GM23338 (cell line): ENCODE results near the gene TAF11. TPM values are rescaled to one million over a fixed set of nuclear protein-coding genes. Genes with fewer than 3 reads are reported as not detected.

Experiments used
- ATAC-seq: fragments of 200-7000 bp; cut with Tn5 transposase; 3 replicates; pipeline ENCODE4 v1.9.1; 2020
- DNase-seq: peaks from one replicate; pipeline ENCODE4 v3.0.0-alpha.2; 2015; ENCODE audit warnings: low spot score
- H2AFZ ChIP-seq: fragments of 200-600 bp; sonication (generic); 2 replicates; pipeline ENCODE4 v1.8.0; 2016; ENCODE audit warnings: antibody characterized with exemption, mild to moderate bottlenecking, moderate library complexity
- H3F3A ChIP-seq: fragments of 200-600 bp; sonication (generic); replicated peaks from 2 replicates; pipeline ENCODE4 v1.8.0; 2017; ENCODE audit warnings: antibody characterized with exemption, mixed run types, low read depth
- H3K27ac ChIP-seq: fragments of 200-600 bp; sonication (generic); 2 replicates; pipeline ENCODE4 v1.6.1; 2016; ENCODE audit warnings: low read depth
- H3K27me3 ChIP-seq: fragments of 200-600 bp; sonication (generic); 2 replicates; pipeline ENCODE4 v1.8.0; 2016; ENCODE audit warnings: mild to moderate bottlenecking, mixed run types, moderate library complexity; ENCODE audit not compliant: insufficient read depth
- H3K36me3 ChIP-seq: fragments of 200-600 bp; sonication (generic); 2 replicates; pipeline ENCODE4 v1.8.0; 2016; ENCODE audit warnings: mild to moderate bottlenecking; ENCODE audit not compliant: insufficient read depth
- H3K4me1 ChIP-seq: fragments of 200-600 bp; sonication (generic); 2 replicates; pipeline ENCODE4 v1.8.0; 2016; ENCODE audit warnings: mild to moderate bottlenecking, moderate library complexity; ENCODE audit not compliant: insufficient read depth
- H3K4me2 ChIP-seq: fragments of 200-600 bp; sonication (generic); 2 replicates; pipeline ENCODE4 v1.7.1; 2017; ENCODE audit warnings: mixed run types
- H3K4me3 ChIP-seq: fragments of 200-600 bp; sonication (generic); 2 replicates; pipeline ENCODE4 v1.6.1; 2016; ENCODE audit warnings: mixed run types
- H3K79me2 ChIP-seq: fragments of 200-600 bp; sonication (generic); replicated peaks from 2 replicates; pipeline ENCODE4 v1.8.0; 2017; ENCODE audit warnings: mild to moderate bottlenecking; ENCODE audit not compliant: insufficient read depth
- H3K9me2 ChIP-seq: fragments of 200-600 bp; sonication (generic); 2 replicates; pipeline ENCODE4 v1.8.0; 2017; ENCODE audit not compliant: insufficient read depth
- H4K20me1 ChIP-seq: fragments of 200-600 bp; sonication (generic); replicated peaks from 2 replicates; pipeline ENCODE4 v1.8.0; 2017; ENCODE audit warnings: mild to moderate bottlenecking; ENCODE audit not compliant: insufficient read depth
- H3K27ac Mint-ChIP-seq: 2 replicates; pipeline ENCODE4 v1.8.0; 2020; ENCODE audit warnings: inconsistent platforms, mild to moderate bottlenecking, moderate library complexity, mixed read lengths
- H3K27me3 Mint-ChIP-seq: 3 replicates; pipeline ENCODE4 v1.8.0; 2022; ENCODE audit warnings: low read depth, mild to moderate bottlenecking, moderate library complexity, mixed read lengths, inconsistent platforms; ENCODE audit not compliant: insufficient read depth, poor library complexity
- H3K36me3 Mint-ChIP-seq: 3 replicates; pipeline ENCODE4 v1.8.0; 2021; ENCODE audit warnings: low read depth, mild to moderate bottlenecking, inconsistent platforms, moderate library complexity, mixed read lengths
- H3K4me1 Mint-ChIP-seq: 3 replicates; pipeline ENCODE4 v1.8.0; 2020; ENCODE audit warnings: mild to moderate bottlenecking, inconsistent platforms, mixed read lengths
- H3K4me3 Mint-ChIP-seq: 3 replicates; pipeline ENCODE4 v1.8.0; 2021; ENCODE audit warnings: moderate library complexity, mild to moderate bottlenecking, inconsistent platforms, mixed read lengths
- H3K9me3 Mint-ChIP-seq: 3 replicates; pipeline ENCODE4 v1.8.0; 2020; ENCODE audit warnings: moderate library complexity, mild to moderate bottlenecking, inconsistent platforms, mixed read lengths
- ETS1 ChIP-seq: IDR thresholded peaks from 2 replicates; pipeline ENCODE4 v1.6.1; 2016; ENCODE audit warnings: antibody characterized with exemption
- EZH2 ChIP-seq: fragments of 200-600 bp; sonication (generic); IDR thresholded peaks from one replicate; pipeline ENCODE4 v1.8.0; 2017; ENCODE audit warnings: antibody characterized with exemption, mild to moderate bottlenecking, low read depth; ENCODE audit not compliant: unreplicated experiment
- EZH2phosphoT487 ChIP-seq: fragments of 200-600 bp; sonication (generic); IDR thresholded peaks from one replicate; pipeline ENCODE4 v1.8.1; 2018; ENCODE audit warnings: antibody characterized with exemption; ENCODE audit not compliant: unreplicated experiment
- NANOG ChIP-seq: IDR thresholded peaks from 2 replicates; pipeline ENCODE4 v1.6.1; 2016; ENCODE audit warnings: antibody characterized with exemption, borderline replicate concordance
- REST ChIP-seq: IDR thresholded peaks from one replicate; pipeline ENCODE4 v1.6.1; 2018; ENCODE audit warnings: antibody characterized with exemption; ENCODE audit not compliant: unreplicated experiment
- ZNF114 ChIP-seq: fragments of 250-450 bp; sonication (Bioruptor Pico); IDR thresholded peaks from 2 replicates; pipeline ENCODE4 v1.5.0; 2020; ENCODE audit warnings: mild to moderate bottlenecking, moderate library complexity
- ZNF331 ChIP-seq: fragments of 250-450 bp; sonication (Bioruptor Pico); IDR thresholded peaks from 2 replicates; pipeline ENCODE4 v1.5.0; 2020; ENCODE audit warnings: low read depth, mild to moderate bottlenecking, moderate library complexity
- ZNF462 ChIP-seq: fragments of 250-450 bp; sonication (Bioruptor Pico); IDR thresholded peaks from 2 replicates; pipeline ENCODE4 v1.5.0; 2020; ENCODE audit warnings: mild to moderate bottlenecking, moderate library complexity
- polyA plus RNA-seq: library from polyadenylated mRNA; unstranded; fragments of >200 nt; fragmentation: Nextera tagmentation; extraction: Ambion mirVana; gene quantifications from 2 replicates; pipeline ENCODE4 v1.2.1, GENCODE V29; 2016
- total RNA-seq: library from RNA; depleted of rRNA; stranded (reverse); fragments of >200 nt; shearing (Covaris generic); gene quantifications from 2 replicates; pipeline ENCODE4 v1.2.3, GENCODE V29; 2014

The TAF11 gene
- total and polyA plus RNA-seq, 2 experiments from 2014 or later: 51.1 to 65.3 TPM

DNA sequence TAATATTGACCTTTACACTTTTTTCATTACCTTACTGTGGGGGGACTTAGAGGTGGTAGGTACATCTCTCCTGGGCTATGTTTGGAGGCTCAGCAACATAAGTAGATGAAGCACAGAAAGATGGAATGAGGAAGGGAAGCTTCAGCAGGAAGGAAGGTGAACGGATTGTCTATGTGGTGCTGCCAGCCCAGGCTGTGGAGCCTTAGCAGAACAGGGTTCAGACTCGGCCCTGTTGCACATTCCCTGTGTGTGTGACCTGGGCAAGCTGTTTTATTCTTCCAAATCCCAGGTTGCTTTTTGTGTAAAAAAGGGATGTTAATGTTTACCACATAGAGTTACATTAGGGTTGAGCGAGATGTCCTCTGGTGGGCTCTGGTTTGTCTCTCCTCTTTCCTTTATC is 42.4 kb upstream of the TAF11 start:
- peaks cover 47% of the 10 kb centered on the region for H4K20me1 ChIP-seq
- Mint-ChIP-seq H3K9me3 (no peaks in the 10 kb centered on the region), H3K4me3 (no peak overlapping the region), H3K27ac (no peak overlapping the region), H3K4me1 (peaks cover 32% of the 10 kb centered on the region), H3K27me3 (no peaks in the 10 kb centered on the region), H3K36me3 (no peaks in the 10 kb centered on the region)
- H3K36me3 ChIP-seq: no peaks in the 10 kb centered on the region
- no peak for TF ChIP-seq ZNF462 (CRISPR knock-in tag)
- no peak for TF ChIP-seq ZNF114 (CRISPR knock-in tag)
- no peak for TF ChIP-seq REST
- no peak for TF ChIP-seq ETS1
- TF ChIP-seq EZH2phosphoT487: no peak
- no peak for TF ChIP-seq EZH2
- TF ChIP-seq NANOG: no peak
- no peak for TF ChIP-seq ZNF331 (CRISPR knock-in tag)
- H3F3A ChIP-seq: no peaks in the 10 kb centered on the region
- no peak overlapping the region for H3K4me2 ChIP-seq
- H3K4me1 ChIP-seq: peaks cover 19% of the 10 kb centered on the region
- DNase-seq (no peak), ATAC-seq (no peak)
- no peak overlapping the region for H3K27ac ChIP-seq
- no peak overlapping the region for H3K4me3 ChIP-seq
- H3K9me2 ChIP-seq: no peaks in the 10 kb centered on the region
- H2AFZ ChIP-seq: no peak overlapping the region
- peaks cover 41% of the 10 kb centered on the region for H3K79me2 ChIP-seq
- H3K27me3 ChIP-seq: no peaks in the 10 kb centered on the region
